GM20000 (cell line): ENCODE measurements around the gene RNF145.

ENCODE experiments used
- DNase-seq: peaks from one replicate; pipeline ENCODE4 v3.0.0; 2012; ENCODE audit warnings: low spot score
- TF ChIP-seq, protein P1 (sequence below): IDR thresholded peaks from 2 replicates; pipeline ENCODE4 v1.5.1; 2012; ENCODE audit warnings: mild to moderate bottlenecking, control low read depth; ENCODE audit errors: extremely low read depth, missing control alignments

RNF145 gene

GRCh38 chr5:159227452-159227851, 18.1 kb upstream of the RNF145 start:
- DNase-seq, result no peak
- TF ChIP-seq, protein P1, sequence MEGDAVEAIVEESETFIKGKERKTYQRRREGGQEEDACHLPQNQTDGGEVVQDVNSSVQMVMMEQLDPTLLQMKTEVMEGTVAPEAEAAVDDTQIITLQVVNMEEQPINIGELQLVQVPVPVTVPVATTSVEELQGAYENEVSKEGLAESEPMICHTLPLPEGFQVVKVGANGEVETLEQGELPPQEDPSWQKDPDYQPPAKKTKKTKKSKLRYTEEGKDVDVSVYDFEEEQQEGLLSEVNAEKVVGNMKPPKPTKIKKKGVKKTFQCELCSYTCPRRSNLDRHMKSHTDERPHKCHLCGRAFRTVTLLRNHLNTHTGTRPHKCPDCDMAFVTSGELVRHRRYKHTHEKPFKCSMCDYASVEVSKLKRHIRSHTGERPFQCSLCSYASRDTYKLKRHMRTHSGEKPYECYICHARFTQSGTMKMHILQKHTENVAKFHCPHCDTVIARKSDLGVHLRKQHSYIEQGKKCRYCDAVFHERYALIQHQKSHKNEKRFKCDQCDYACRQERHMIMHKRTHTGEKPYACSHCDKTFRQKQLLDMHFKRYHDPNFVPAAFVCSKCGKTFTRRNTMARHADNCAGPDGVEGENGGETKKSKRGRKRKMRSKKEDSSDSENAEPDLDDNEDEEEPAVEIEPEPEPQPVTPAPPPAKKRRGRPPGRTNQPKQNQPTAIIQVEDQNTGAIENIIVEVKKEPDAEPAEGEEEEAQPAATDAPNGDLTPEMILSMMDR, result no peak

DNA sequence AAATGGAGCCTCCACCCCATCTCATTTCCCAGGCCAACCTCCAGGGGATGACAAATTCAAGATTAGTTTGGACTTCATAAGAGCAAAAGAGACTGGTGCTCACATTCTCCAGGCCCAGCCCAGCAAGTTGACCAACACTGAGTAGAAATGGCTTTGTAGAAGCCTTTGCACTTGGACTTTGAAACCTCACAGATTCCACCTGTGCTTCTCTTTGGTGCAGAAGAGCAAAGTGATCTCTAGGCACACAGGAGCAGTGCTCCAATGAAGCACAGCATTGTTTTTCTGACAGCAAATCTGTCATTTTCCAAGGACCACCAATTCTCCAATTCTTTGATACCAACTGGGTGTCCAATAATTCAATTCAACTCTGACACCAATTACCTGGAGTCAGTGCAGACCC, 17.1 kb upstream of the RNF145 start:
- no peak for DNase-seq
- TF ChIP-seq, protein P1, result no peak

DNA sequence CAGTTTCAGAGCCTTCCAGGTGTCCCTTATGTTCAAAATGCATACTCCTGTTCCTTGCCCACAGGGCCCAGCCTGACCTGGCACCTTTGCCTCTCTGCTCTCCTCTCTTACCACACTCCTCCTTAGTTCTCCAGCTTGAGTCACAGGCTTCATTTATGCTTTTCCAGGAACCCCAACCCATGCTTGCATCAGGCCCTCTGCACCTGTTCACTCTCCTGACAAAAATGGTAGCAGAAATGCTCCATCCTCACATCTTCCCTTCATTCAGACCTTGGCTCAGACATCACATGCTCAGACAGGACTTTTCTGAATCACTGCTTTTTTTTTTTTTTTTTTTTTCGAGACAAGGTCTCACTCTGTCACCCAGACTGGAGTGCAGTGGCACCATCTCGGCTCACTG, 15.1 kb upstream of the RNF145 start:
- TF ChIP-seq, protein P1, result no peak
- DNase-seq, result no peak

DNA sequence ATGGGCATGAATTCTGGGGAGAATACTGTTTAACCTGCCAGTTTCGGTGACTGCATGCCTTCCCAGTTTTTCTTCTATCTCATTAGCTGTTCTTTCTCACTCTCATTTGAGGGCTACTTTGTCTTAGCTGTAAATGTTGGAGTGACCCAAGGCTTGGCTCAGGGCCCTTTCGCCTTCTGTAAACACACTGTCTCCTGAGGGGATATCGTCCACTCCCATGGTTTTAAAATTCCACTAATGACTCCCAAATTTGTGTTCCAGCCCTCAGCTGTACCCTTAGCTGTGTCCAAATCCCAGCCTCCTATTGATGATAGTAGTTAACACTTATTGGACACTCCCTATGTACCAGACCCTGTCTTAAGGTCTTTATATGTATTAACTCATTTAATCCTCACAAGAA, 14.1 kb upstream of the RNF145 start:
- TF ChIP-seq, protein P1, result no peak
- DNase-seq, result no peak

DNA sequence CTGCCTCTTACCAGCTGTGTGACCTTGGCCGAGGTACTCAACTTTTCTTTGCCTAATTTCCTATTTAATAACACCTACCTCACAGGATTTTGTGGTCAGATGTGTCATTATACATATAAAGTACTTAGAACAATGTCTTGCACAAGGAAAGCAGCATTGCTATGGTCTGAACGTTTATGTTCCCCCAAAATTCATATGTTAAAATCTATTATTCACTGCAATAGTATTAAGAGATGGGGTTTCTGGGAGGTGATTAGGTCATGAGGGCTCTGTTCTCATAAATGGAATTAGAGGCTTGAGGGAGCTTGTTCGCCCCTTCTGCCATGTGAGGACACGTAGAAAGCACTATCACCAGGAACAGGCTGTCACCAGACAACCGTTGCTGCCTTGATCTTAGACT, 10.9 kb upstream of the RNF145 start:
- DNase-seq, result no peak
- TF ChIP-seq, protein P1, result no peak

- DNase-seq, result no peak
- TF ChIP-seq, protein P1, result no peak
Measured at GRCh38 chr5:159218595-159219023, 9.3 kb upstream of the RNF145 start.

DNA sequence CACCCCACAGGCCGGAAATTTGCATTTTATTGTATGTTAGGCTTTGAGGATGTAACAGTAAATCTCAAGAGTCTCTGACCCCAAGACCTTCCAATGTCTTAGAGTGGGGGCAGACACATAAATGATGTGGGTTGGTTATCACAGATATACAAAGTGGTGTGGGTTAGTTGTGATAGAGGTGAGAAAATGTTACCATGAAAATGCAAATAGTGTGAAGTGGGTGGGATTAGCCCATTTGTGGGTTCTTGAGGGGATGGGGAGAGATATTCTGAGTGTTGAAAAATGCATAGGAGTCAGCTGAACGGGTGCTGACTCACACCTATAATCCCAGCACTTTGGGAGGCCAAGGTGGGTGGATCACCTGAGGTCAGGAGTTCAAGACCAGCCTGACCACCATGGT, 7.9 kb upstream of the RNF145 start:
- TF ChIP-seq, protein P1, result no peak
- no peak for DNase-seq
